H9 (cell line): ENCODE results near the gene ADGRA1. TPM values are rescaled to one million over a fixed set of nuclear protein-coding genes. Genes with fewer than 3 reads are reported as not detected.

ENCODE experiments used
- DNase-seq: peaks from one replicate; pipeline ENCODE4 v3.0.0-alpha.2; 2017
- H2AFZ ChIP-seq: one replicate; pipeline ENCODE4 v1.6.1; 2013; ENCODE audit warnings: mild to moderate bottlenecking, low read length, control low read depth, moderate library complexity
- H2AK5ac ChIP-seq: 2 replicates; pipeline ENCODE4 v1.6.1; 2013; ENCODE audit warnings: low read length, control low read depth, mixed read lengths; ENCODE audit not compliant: insufficient read length
- H2BK120ac ChIP-seq: one replicate; pipeline ENCODE4 v1.6.1; 2013; ENCODE audit warnings: low read depth, mild to moderate bottlenecking, low read length, control low read depth, inconsistent platforms; ENCODE audit not compliant: poor library complexity, severe bottlenecking
- H2BK12ac ChIP-seq: 2 replicates; pipeline ENCODE4 v1.6.1; 2013; ENCODE audit warnings: low read length, control low read depth, mixed read lengths, low read depth; ENCODE audit not compliant: insufficient read length
- H2BK15ac ChIP-seq: 2 replicates; pipeline ENCODE4 v1.6.1; 2013; ENCODE audit warnings: low read depth, low read length, control low read depth
- H2BK20ac ChIP-seq: one replicate; pipeline ENCODE4 v1.6.1; 2013; ENCODE audit warnings: low read depth, mild to moderate bottlenecking, low read length, control low read depth, inconsistent platforms; ENCODE audit not compliant: poor library complexity, severe bottlenecking
- H2BK5ac ChIP-seq: 2 replicates; pipeline ENCODE4 v1.6.1; 2013; ENCODE audit warnings: low read length, control low read depth, mixed read lengths; ENCODE audit not compliant: insufficient read length
- H3K14ac ChIP-seq: 2 replicates; pipeline ENCODE4 v1.6.1; 2013; ENCODE audit warnings: low read length, control low read depth; ENCODE audit not compliant: insufficient read depth
- H3K18ac ChIP-seq: 2 replicates; pipeline ENCODE4 v1.6.1; 2013; ENCODE audit warnings: low read depth, mild to moderate bottlenecking, mixed read lengths, low read length, control low read depth; ENCODE audit not compliant: insufficient read length
- H3K23ac ChIP-seq: 2 replicates; pipeline ENCODE4 v1.6.1; 2013; ENCODE audit warnings: low read length, control low read depth, mixed read lengths, low read depth; ENCODE audit not compliant: insufficient read length
- H3K23me2 ChIP-seq: 2 replicates; pipeline ENCODE4 v1.6.1; 2013; ENCODE audit warnings: low read depth, mild to moderate bottlenecking, mixed read lengths, low read length, control low read depth; ENCODE audit not compliant: insufficient read length, poor library complexity, severe bottlenecking
- H3K27ac ChIP-seq: 2 replicates; pipeline ENCODE4 v1.5.1; 2013; ENCODE audit warnings: low read length, control low read depth, mixed read lengths, low read depth; ENCODE audit not compliant: insufficient read length
- H3K27me3 ChIP-seq: 2 replicates; pipeline ENCODE4 v1.6.1; 2013; ENCODE audit warnings: low read length, control low read depth, inconsistent platforms; ENCODE audit not compliant: insufficient read depth
- H3K4ac ChIP-seq: 2 replicates; pipeline ENCODE4 v1.6.1; 2013; ENCODE audit warnings: low read depth, mild to moderate bottlenecking, control low read depth, inconsistent platforms, low read length, moderate library complexity
- H3K4me1 ChIP-seq: 2 replicates; pipeline ENCODE4 v1.6.1; 2013; ENCODE audit warnings: low read length, control low read depth, inconsistent platforms; ENCODE audit not compliant: insufficient read depth
- H3K4me2 ChIP-seq: 2 replicates; pipeline ENCODE4 v1.6.1; 2013; ENCODE audit warnings: low read length, control low read depth, mixed read lengths; ENCODE audit not compliant: insufficient read length, insufficient read depth
- H3K56ac ChIP-seq: 2 replicates; pipeline ENCODE4 v1.6.1; 2013; ENCODE audit warnings: low read depth, mild to moderate bottlenecking, mixed read lengths, low read length, control low read depth; ENCODE audit not compliant: insufficient read length
- H3K79me1 ChIP-seq: 2 replicates; pipeline ENCODE4 v1.6.1; 2013; ENCODE audit warnings: low read depth, mild to moderate bottlenecking, moderate library complexity, low read length, control low read depth, inconsistent platforms; ENCODE audit not compliant: insufficient read depth, poor library complexity, severe bottlenecking
- H3K79me2 ChIP-seq: 2 replicates; pipeline ENCODE4 v1.6.1; 2013; ENCODE audit warnings: low read length, control low read depth, inconsistent platforms; ENCODE audit not compliant: insufficient read depth
- H3K9ac ChIP-seq: 2 replicates; pipeline ENCODE4 v1.6.1; 2013; ENCODE audit warnings: low read length, control low read depth, mixed read lengths; ENCODE audit not compliant: insufficient read length; ENCODE audit errors: extremely low read depth
- H3K9me3 ChIP-seq: one replicate; pipeline ENCODE4 v1.6.1; 2013; ENCODE audit warnings: low read depth, low read length, inconsistent platforms; ENCODE audit not compliant: control insufficient read depth
- H3T11ph ChIP-seq: one replicate; pipeline ENCODE4 v1.6.1; 2013; ENCODE audit warnings: mild to moderate bottlenecking, low read length, control low read depth, inconsistent platforms
- H4K20me1 ChIP-seq: one replicate; pipeline ENCODE4 v1.6.1; 2013; ENCODE audit not compliant: control insufficient read depth, insufficient read length, insufficient read depth
- H4K5ac ChIP-seq: 2 replicates; pipeline ENCODE4 v1.6.1; 2013; ENCODE audit warnings: low read depth, mild to moderate bottlenecking, mixed read lengths, low read length, control low read depth; ENCODE audit not compliant: insufficient read length
- H4K8ac ChIP-seq: replicated peaks from 2 replicates; pipeline ENCODE4 v1.6.1; 2013; ENCODE audit warnings: low read length, control low read depth, mixed read lengths, low read depth; ENCODE audit not compliant: insufficient read length
- H4K91ac ChIP-seq: 2 replicates; pipeline ENCODE4 v1.6.1; 2013; ENCODE audit warnings: low read depth, mild to moderate bottlenecking, moderate library complexity, mixed read lengths, low read length, control low read depth; ENCODE audit not compliant: insufficient read length
- H3K27ac Mint-ChIP-seq, 3 experiments: 2 replicates in 2 of 3; 3 replicates in 1 of 3; pipeline ENCODE4 v1.8.0; 2020 to 2021; ENCODE audit warnings: mixed read lengths in 3 of 3, mild to moderate bottlenecking in 1 of 3, moderate library complexity in 1 of 3
- H3K27me3 Mint-ChIP-seq: 2 replicates; pipeline ENCODE4 v1.8.0; 2021; ENCODE audit warnings: low read depth, mild to moderate bottlenecking, moderate library complexity, mixed read lengths
- H3K36me3 Mint-ChIP-seq, 3 experiments: 2 replicates in 2 of 3; 3 replicates in 1 of 3; pipeline ENCODE4 v1.8.0; 2020 to 2021; ENCODE audit warnings: low read depth in 3 of 3, mixed read lengths in 3 of 3; ENCODE audit not compliant: insufficient read depth in 1 of 3
- H3K4me1 Mint-ChIP-seq, 2 experiments: 2 replicates each; pipeline ENCODE4 v1.8.0; 2020; ENCODE audit warnings: mixed read lengths in 2 of 2
- H3K4me3 Mint-ChIP-seq, 2 experiments: 2 replicates in 1 of 2; 3 replicates in 1 of 2; pipeline ENCODE4 v1.8.0; 2020 to 2021; ENCODE audit warnings: mild to moderate bottlenecking in 2 of 2, mixed read lengths in 2 of 2, moderate library complexity in 1 of 2
- H3K9me3 Mint-ChIP-seq, 2 experiments: 2 replicates in 1 of 2; 3 replicates in 1 of 2; pipeline ENCODE4 v1.8.0; 2020; ENCODE audit warnings: mild to moderate bottlenecking in 2 of 2, mixed read lengths in 2 of 2, moderate library complexity in 1 of 2
- WGBS: extraction: QIAGEN DNeasy Blood & Tissue Kit; methylation state at CpG from one replicate; pipeline ENCODE4 v1.1.7; 2013; ENCODE audit warnings: missing lambda C conversion rate, low lambda C conversion rate, mixed read lengths; ENCODE audit not compliant: insufficient read length; ENCODE audit errors: extremely low coverage; 5-methylcytosine and 5-hydroxymethylcytosine counted together
- total RNA-seq: library from RNA; stranded (reverse); gene quantifications from 2 replicates; pipeline ENCODE4 v1.2.1, GENCODE V29; 2021
- TF ChIP-seq, protein P1 (sequence below): fragments of 200-600 bp; sonication (generic); conservative IDR thresholded peaks from 3 replicates; pipeline ENCODE4 v1.8.0; 2021; ENCODE audit warnings: antibody characterized with exemption, mild to moderate bottlenecking

The ADGRA1 gene
- total RNA-seq, 1 experiment from 2014 or later = 0.11 TPM

DNA sequence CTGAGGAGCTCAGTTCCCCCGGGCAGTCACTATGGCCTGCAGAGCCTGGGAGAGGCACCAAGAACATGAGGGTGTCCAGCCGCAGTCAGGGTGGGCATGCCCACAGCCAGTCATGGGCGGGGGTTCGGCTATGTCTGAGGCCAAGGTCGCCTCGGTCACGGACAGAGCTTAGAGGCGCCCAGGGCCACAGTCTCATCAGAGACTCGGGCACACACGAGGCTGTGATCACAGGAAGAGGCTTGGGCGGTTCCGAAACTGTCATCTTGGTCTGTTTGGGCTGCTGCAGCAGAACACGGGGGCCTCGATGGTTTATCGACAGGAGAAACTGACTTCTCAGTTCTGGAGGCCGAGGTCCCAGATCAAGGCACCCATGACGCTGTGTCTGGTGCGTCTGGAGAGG, 9.7 kb downstream of the ADGRA1 start:
- no peak overlapping the region for H3T11ph ChIP-seq
- Mint-ChIP-seq H3K4me3 (no peak overlapping the region), H3K36me3 (no peaks in the 10 kb centered on the region), H3K27me3 (peaks cover 19% of the 10 kb centered on the region), H3K27ac (no peak overlapping the region), H3K9me3 (no peaks in the 10 kb centered on the region), H3K4me1 (peaks cover 22 to 32% of the 10 kb centered on the region in 2 experiments)
- H4K91ac ChIP-seq = no peak overlapping the region
- DNase-seq = no peak
- no peak overlapping the region for H3K56ac ChIP-seq
- H3K23ac ChIP-seq = no peak overlapping the region
- H3K18ac ChIP-seq = no peak overlapping the region
- peaks cover 4% of the 10 kb centered on the region for H4K20me1 ChIP-seq
- H3K27me3 ChIP-seq = no peaks in the 10 kb centered on the region
- no peaks in the 10 kb centered on the region for H3K79me2 ChIP-seq
- H3K23me2 ChIP-seq = no peaks in the 10 kb centered on the region
- H2BK5ac ChIP-seq = no peak overlapping the region
- no peak overlapping the region for H4K5ac ChIP-seq
- H2BK12ac ChIP-seq = no peak overlapping the region
- no peak overlapping the region for H2BK20ac ChIP-seq
- H3K9me3 ChIP-seq = no peaks in the 10 kb centered on the region
- TF ChIP-seq, protein P1, sequence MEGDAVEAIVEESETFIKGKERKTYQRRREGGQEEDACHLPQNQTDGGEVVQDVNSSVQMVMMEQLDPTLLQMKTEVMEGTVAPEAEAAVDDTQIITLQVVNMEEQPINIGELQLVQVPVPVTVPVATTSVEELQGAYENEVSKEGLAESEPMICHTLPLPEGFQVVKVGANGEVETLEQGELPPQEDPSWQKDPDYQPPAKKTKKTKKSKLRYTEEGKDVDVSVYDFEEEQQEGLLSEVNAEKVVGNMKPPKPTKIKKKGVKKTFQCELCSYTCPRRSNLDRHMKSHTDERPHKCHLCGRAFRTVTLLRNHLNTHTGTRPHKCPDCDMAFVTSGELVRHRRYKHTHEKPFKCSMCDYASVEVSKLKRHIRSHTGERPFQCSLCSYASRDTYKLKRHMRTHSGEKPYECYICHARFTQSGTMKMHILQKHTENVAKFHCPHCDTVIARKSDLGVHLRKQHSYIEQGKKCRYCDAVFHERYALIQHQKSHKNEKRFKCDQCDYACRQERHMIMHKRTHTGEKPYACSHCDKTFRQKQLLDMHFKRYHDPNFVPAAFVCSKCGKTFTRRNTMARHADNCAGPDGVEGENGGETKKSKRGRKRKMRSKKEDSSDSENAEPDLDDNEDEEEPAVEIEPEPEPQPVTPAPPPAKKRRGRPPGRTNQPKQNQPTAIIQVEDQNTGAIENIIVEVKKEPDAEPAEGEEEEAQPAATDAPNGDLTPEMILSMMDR = no peak
- H3K4me2 ChIP-seq = no peak overlapping the region
- no peak overlapping the region for H3K9ac ChIP-seq
- H2BK120ac ChIP-seq = no peak overlapping the region
- no peak overlapping the region for H2BK15ac ChIP-seq
- H4K8ac ChIP-seq = no peak overlapping the region
- no peak overlapping the region for H3K4ac ChIP-seq
- H3K79me1 ChIP-seq = no peaks in the 10 kb centered on the region
- no peak overlapping the region for H2AK5ac ChIP-seq
- H2AFZ ChIP-seq = no peak overlapping the region
- WGBS = no CpG with 5 or more reads among the region's 18 CpGs
- H3K27ac ChIP-seq = no peak overlapping the region
- H3K4me1 ChIP-seq = no peaks in the 10 kb centered on the region
- no peak overlapping the region for H3K14ac ChIP-seq
